GM15510 (cell line): ENCODE results near the gene SSUH2.

Experiments used
- POLR2A ChIP-seq: IDR thresholded peaks from 3 replicates; pipeline ENCODE4 v1.6.1; 2011; ENCODE audit warnings: borderline replicate concordance; ENCODE audit not compliant: insufficient read length; ENCODE audit errors: extremely low read depth

SSUH2 gene

GRCh38 chr3:8644748-8645390, at the start of gene SSUH2:
Gene SSUH2, minus strand, starts transcription at chr3:8644798. Its CDS starts 40 bp downstream, at chr3:8644758.
- no peak for TF ChIP-seq POLR2A

- no peak for TF ChIP-seq POLR2A
Observed at GRCh38 chr3:8681349-8681748, 36.8 kb upstream of the SSUH2 start.

DNA sequence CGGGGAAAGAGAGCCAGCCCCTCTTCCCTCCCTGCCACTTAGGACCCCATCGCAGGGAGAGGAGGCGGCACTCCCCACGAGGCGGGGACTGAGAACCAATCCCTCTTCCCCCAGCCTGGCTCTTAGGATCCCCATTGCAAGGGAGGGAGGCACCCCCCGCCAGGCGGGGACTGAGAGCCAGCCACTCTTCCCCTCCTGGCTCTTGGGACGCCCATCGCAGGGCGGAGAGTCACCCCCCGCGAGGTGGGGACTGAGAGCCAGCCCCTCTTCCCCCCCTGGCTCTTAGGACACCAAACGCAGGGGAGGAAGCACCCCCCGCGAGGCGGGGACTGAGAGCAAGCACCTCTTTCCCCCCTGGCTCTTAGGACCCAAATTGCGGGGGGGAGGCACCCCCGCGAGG, 34.2 kb upstream of the SSUH2 start:
- no peak for TF ChIP-seq POLR2A

- no peak for TF ChIP-seq POLR2A
Observed at GRCh38 chr3:8673083-8673737, 28.6 kb upstream of the SSUH2 start.

DNA sequence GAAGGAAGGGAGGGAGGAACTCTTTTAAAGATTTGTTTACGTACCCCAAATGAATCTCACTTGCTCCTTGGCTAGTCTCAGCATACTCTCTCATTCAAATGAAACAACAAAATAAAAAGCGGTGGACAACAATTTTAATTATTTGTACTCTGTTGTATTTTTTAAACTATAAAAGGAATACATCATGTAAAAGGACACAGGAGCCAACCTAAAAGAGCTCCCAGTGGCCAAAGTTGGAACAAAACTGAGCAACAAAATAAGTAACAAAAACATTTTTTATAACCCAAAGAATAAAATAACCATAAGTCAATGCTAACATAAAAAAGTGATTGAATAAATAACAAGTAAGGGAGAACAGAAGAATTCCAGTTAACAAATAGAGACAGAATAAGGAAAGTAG, 24.4 kb upstream of the SSUH2 start:
- no peak for TF ChIP-seq POLR2A

DNA sequence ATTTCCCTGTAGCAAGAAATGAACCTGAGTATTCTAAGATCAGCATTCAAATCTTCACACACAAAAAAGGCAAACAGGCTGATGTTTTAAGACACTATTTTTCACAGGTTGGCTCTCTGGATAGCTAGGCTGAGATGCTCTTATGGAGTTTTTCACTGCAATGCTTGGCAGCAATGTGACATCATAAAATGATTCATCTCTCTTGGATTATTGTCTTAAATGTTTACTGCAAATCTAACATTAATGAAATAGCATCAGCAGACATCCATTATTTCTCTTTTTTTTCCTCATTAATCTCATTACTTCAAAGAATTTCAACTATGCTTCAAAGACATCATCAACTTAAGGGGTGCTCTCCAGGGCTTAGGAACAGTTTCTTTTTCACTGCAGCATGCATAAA, 23.6 kb upstream of the SSUH2 start:
- TF ChIP-seq POLR2A = no peak

GRCh38 chr3:8667463-8668091, 23.0 kb upstream of the SSUH2 start:
- no peak for TF ChIP-seq POLR2A

- TF ChIP-seq POLR2A = no peak
Observed at GRCh38 chr3:8665407-8665896, 20.9 kb upstream of the SSUH2 start.

DNA sequence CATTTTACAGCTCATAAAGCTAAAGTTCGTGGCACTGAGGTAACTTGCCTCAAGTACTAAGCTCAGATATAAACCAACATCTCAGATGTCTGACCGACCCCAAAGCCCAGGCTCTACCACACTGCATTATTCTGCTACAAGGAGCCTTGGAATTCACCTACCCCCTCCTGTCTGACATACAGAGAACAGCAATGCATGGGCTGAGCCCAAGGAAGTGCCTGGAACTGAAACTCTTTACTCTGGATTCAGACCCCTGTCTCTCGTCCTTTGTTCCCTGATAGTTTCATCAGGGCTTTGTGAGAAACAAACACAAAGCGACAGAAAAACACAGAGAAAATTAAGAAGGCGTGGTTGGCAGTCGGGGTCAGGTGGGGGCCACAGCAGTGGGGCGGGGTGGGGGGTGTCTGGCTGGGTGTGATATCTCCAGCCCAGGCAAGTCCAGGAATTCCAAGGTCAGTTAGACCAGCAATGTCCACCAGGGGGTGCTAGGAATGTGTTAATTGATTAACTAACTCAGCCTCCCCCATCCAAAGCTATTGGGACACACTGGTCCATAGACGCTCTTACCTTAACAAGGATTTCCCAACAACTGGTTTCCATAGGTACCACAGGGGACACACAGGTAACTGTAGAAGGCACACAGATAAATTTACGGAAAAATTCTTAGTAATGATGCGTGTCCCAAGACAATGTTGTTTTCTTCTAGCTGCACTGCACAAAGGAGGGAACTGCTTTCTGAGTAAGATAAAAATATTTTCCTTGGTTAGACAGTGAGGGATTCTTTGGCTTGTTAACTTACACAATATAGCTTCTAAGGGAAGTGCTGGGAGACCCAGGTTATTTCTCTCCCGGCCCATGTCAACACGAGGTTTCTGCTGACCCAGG, 18.8 kb upstream of the SSUH2 start:
- TF ChIP-seq POLR2A = no peak

- TF ChIP-seq POLR2A = no peak
Observed at GRCh38 chr3:8662594-8662993, 18.0 kb upstream of the SSUH2 start.

DNA sequence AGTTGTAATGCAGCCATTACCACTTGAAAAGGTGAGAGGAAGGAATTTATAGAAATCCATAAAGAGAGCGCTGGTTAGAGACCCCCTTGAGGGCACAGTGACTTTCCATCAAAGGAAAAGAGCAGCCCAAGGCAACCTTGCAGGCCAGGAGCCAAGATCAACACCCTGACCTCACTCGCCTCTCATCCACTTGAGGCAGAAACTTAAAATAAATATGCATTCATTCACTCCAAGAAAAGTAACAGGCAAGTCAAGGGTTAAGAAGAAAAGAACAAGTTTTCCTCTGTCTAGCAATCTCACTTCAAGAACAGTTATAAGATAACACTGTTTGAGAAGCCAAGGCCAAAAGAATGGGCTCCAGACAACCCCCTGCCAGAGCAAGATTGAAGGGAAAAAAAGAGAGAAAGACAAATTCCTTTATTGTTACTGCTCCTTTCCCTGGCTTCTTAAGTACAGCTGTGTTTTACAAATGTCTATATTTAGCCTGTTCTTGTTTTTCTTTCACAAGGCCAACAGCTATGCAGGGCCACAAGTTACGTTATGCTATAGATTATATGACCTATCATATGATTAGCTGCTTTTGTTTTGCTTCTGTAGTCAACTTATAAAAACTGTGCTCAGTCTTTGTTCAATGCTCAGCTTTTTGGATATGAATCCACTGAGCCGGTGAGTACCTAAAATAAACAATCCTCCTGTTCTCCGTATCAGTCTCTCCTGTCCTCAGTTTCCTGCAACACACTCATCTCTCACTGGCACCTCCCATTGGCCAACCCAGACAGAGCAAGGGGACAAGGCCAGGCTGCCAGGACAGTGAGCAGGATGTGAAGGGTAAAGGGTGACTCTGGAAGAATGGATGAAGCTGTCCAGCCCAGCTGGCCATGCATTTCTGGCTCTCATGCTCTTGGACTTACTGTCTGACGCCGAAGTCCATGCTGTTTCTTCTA, 15.8 kb upstream of the SSUH2 start:
- TF ChIP-seq POLR2A = no peak

- no peak for TF ChIP-seq POLR2A
Observed at GRCh38 chr3:8659242-8659641, 14.6 kb upstream of the SSUH2 start.

- no peak for TF ChIP-seq POLR2A
Observed at GRCh38 chr3:8658306-8659212, 14.0 kb upstream of the SSUH2 start.
